Lung microvascular endothelial cell (primary cell): ENCODE results near the gene ZBTB44. TPM values are rescaled to one million over a fixed set of nuclear protein-coding genes. Genes with fewer than 3 reads are reported as not detected.

ENCODE experiments used
- DNase-seq, 2 donors: peaks; one replicate each; pipeline versions ENCODE4 v3.0.0 to v3.0.0-alpha.2; 2010; ENCODE audit warnings: low read depth in 2 of 2
- total RNA-seq: library from RNA; depleted of rRNA; stranded (reverse); fragments of >200 nt; gene quantifications from 2 replicates; pipeline ENCODE4 v1.2.1, GENCODE V29; 2014

Gene ZBTB44
- total RNA-seq, 1 donor from 2014 or later, result 30.4 TPM

GRCh38 chr11:130178441-130179339, 136.0 kb downstream of the ZBTB44 start:
- no peak for DNase-seq

GRCh38 chr11:130177782-130178181, 136.9 kb downstream of the ZBTB44 start:
- no peak for DNase-seq

Other genes starting within 250 kb of the ZBTB44 start
- 763 and 1,111 TPM in 2 replicates for gene APLP2, start 245.0 kb downstream of the ZBTB44 start, total RNA-seq
- gene ST14, start 155.1 kb downstream of the ZBTB44 start, total RNA-seq, result under 0.01 TPM in 1 of 2 replicates, not detected in the other
- not detected in 2 replicates for gene ADAMTS8, start 113.7 kb upstream of the ZBTB44 start, total RNA-seq
- 2.6 and 4.0 TPM in 2 replicates for gene ADAMTS15, start 133.7 kb upstream of the ZBTB44 start, total RNA-seq